Measurements from ENCODE around the gene CBX4. TPM values are rescaled to one million over a fixed set of nuclear protein-coding genes. Genes with fewer than 3 reads are reported as not detected.

Gene CBX4
- total and polyA plus RNA-seq, 2 of the 13 experiments (the other 11 are each of a cell fraction or from before 2014, with no cell fraction given), result 25.8 to 50.8 TPM

DNA sequence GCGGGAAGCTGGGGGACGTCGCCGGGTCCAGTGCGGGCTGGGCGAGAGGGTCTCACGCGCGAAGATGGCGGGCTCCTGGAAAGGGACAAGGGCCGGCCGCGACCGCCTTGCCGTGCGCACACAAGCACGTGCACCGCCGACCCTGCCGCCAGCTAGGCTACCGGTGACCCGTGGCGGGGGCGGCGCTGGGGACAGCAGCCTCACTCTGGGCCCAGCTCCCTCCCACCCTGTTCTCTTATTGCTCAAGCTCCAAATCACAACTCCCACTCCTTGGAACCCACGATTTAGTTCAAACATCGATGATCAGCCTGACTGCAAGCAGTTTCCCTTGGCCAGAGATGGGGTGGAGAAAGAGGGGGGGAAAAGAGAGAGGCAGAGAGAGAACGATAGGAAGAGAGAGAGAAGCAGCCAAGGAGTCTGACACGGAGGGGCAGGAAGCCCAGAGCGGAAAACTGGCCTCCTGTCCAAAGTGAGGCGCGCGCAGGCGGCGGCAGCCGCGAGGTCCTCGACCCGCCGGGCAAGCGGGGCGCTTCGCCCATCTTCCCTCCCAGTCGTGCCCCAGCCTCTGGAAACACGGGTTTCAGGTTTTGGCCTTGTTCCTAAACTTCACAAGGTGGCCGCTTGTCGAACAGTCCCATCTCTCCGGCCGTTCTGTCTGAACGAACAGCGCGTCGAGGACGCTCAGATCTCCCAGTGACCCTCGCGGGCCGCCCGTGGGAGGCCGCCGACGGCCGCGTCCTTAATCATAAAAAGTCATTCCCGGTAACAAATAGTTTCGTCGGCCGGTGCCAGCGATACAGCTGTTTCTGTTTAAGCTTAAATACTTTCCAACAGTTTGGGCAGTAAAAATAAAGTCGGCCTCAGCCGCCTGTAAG is 40.7 kb downstream of the CBX4 start (continued):
- TF ChIP-seq, protein P1, sequence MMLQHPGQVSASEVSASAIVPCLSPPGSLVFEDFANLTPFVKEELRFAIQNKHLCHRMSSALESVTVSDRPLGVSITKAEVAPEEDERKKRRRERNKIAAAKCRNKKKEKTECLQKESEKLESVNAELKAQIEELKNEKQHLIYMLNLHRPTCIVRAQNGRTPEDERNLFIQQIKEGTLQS (CRISPR knock-in tag; IDR thresholded peaks at IDR 0.05), result no peak
- TF ChIP-seq, protein P2, sequence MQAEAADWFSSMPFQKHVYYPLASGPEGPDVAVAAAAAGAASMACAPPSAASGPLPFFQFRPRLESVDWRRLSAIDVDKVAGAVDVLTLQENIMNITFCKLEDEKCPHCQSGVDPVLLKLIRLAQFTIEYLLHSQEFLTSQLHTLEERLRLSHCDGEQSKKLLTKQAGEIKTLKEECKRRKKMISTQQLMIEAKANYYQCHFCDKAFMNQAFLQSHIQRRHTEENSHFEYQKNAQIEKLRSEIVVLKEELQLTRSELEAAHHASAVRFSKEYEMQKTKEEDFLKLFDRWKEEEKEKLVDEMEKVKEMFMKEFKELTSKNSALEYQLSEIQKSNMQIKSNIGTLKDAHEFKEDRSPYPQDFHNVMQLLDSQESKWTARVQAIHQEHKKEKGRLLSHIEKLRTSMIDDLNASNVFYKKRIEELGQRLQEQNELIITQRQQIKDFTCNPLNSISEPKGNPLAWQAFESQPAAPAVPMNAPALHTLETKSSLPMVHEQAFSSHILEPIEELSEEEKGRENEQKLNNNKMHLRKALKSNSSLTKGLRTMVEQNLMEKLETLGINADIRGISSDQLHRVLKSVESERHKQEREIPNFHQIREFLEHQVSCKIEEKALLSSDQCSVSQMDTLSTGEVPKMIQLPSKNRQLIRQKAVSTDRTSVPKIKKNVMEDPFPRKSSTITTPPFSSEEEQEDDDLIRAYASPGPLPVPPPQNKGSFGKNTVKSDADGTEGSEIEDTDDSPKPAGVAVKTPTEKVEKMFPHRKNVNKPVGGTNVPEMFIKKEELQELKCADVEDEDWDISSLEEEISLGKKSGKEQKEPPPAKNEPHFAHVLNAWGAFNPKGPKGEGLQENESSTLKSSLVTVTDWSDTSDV (CRISPR knock-in tag; IDR thresholded peaks at IDR 0.05), result peak; percentile 86; the same call in 1 of the 2 replicates
- peak; percentile 27; the same call in 1 of the 2 replicates for TF ChIP-seq ZNF367 (CRISPR knock-in tag; IDR thresholded peaks at IDR 0.05; ENCODE audit: borderline replicate concordance)
- no peak for TF ChIP-seq SKI (IDR thresholded peaks at IDR 0.05; ENCODE audit: partially characterized antibody)
- TF ChIP-seq ZSCAN25 (CRISPR knock-in tag; IDR thresholded peaks at IDR 0.05), result no peak; the same call in 1 of the 2 replicates
- peak; percentile 52 for TF ChIP-seq AGO2 (optimal IDR thresholded peaks at IDR 0.05; ENCODE audit: low read depth, low read length)
- no peak; the same call in 1 of the 2 replicates for TF ChIP-seq HOXA9 (CRISPR knock-in tag; IDR thresholded peaks at IDR 0.05; ENCODE audit: borderline replicate concordance)
- 0 out of 2 replicates have a peak, but pooled peaks have one; percentile 56 for TF ChIP-seq ZIK1 (CRISPR knock-in tag; IDR thresholded peaks at IDR 0.05; ENCODE audit: borderline replicate concordance, low read depth)
- TF ChIP-seq HDAC2 (CRISPR knock-in tag; IDR thresholded peaks at IDR 0.05), result no peak
- 0 out of 2 replicates have a peak, but pooled peaks have one; percentile 55 for TF ChIP-seq ZNF878 (CRISPR knock-in tag; IDR thresholded peaks at IDR 0.05)
- TF ChIP-seq, protein P3, sequence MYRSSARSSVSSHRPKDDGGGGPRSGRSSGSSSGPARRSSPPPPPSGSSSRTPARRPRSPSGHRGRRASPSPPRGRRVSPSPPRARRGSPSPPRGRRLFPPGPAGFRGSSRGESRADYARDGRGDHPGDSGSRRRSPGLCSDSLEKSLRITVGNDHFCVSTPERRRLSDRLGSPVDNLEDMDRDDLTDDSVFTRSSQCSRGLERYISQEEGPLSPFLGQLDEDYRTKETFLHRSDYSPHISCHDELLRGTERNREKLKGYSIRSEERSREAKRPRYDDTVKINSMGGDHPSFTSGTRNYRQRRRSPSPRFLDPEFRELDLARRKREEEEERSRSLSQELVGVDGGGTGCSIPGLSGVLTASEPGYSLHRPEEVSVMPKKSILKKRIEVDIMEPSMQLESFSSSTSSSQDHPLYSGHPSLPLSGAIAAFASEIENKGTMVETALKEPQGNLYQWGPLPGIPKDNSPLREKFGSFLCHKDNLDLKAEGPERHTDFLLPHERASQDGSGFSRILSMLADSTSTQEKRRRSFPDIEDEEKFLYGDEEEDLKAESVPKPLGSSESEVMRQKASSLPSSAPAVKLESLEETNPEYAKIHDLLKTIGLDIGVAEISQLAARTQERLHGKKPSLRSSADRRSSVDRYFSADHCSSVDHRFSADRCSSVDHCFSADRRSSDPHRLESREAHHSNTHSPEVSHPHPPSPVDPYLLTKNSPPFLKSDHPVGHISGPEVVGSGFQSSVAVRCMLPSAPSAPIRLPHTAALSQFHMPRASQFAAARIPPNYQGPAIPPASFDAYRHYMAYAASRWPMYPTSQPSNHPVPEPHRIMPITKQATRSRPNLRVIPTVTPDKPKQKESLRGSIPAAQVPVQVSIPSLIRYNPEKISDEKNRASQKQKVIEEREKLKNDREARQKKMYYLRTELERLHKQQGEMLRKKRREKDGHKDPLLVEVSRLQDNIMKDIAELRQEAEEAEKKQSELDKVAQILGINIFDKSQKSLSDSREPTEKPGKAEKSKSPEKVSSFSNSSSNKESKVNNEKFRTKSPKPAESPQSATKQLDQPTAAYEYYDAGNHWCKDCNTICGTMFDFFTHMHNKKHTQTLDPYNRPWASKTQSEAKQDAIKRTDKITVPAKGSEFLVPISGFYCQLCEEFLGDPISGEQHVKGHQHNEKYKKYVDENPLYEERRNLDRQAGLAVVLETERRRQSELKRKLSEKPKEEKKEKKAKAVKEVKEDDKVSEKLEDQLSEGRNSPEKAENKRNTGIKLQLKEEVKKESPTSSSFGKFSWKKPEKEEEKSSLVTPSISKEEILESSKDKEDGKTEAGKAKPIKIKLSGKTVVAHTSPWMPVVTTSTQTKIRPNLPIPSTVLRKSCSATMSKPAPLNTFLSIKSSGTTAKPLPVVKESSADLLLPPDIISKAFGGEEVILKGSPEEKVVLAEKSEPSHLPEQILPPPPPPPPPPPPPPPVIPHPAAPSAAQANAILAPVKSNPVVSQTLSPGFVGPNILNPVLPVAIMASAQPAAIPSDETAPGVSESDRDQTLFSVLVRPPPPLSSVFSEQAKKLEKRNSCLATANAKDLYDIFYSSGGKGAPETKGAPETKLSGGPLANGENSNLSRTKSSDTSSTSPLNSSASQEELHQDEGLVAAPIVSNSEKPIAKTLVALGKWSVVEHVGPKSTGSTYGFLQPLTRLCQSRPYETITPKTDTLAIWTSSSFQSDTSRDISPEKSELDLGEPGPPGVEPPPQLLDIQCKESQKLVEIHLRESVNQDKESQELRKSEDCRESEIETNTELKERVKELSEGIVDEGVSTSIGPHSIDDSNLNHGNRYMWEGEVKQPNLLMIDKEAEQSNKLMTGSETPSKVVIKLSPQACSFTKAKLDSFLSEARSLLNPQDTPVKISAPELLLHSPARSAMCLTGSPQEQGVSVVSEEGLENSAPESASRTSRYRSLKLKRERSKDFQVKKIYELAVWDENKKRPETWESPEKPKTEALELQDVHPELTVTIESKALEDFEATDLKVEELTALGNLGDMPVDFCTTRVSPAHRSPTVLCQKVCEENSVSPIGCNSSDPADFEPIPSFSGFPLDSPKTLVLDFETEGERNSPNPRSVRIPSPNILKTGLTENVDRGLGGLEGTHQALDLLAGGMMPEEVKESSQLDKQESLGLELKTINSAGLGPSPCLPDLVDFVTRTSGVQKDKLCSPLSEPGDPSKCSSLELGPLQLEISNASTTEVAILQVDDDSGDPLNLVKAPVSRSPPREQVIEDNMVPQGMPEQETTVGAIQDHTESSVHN (CRISPR knock-in tag; IDR thresholded peaks at IDR 0.05), result no peak
- TF ChIP-seq ZNF557 (CRISPR knock-in tag; IDR thresholded peaks at IDR 0.05), result no peak
- TF ChIP-seq RAD21 (CRISPR knock-in tag; IDR thresholded peaks at IDR 0.05), result no peak
- no peak for TF ChIP-seq ZNF264 (CRISPR knock-in tag; IDR thresholded peaks at IDR 0.05)
- TF ChIP-seq, protein P4, sequence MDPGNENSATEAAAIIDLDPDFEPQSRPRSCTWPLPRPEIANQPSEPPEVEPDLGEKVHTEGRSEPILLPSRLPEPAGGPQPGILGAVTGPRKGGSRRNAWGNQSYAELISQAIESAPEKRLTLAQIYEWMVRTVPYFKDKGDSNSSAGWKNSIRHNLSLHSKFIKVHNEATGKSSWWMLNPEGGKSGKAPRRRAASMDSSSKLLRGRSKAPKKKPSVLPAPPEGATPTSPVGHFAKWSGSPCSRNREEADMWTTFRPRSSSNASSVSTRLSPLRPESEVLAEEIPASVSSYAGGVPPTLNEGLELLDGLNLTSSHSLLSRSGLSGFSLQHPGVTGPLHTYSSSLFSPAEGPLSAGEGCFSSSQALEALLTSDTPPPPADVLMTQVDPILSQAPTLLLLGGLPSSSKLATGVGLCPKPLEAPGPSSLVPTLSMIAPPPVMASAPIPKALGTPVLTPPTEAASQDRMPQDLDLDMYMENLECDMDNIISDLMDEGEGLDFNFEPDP (CRISPR knock-in tag; conservative IDR thresholded peaks at IDR 0.05), result no peak
- TF ChIP-seq U2AF1 (optimal IDR thresholded peaks at IDR 0.05; ENCODE audit: low read depth, low read length), result no peak
